Measurements from ENCODE around the gene GDF11. TPM values are rescaled to one million over a fixed set of nuclear protein-coding genes. Genes with fewer than 3 reads are reported as not detected.

Gene GDF11
- total RNA-seq, 1 experiment from 2014 or later = 31.8 TPM

DNA sequence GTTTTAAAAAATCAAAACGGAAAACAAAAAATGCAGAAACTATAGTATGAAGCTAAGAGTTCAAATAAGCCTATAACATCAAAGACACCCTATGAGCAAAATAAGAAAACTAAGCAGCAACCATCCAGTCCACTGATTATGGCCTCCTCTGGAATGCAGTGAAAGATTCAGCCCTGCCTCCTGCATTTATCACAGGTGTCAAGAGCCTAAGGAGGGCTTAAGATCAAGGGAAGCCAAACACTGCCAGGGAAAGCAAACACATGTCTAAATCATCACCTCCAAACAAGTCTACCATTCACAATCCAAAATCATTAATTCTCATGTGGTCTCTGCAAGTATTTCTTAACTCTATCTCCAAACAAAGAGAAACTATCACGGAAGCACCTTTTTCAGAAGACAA is 46.2 kb downstream of the GDF11 start:
- Mint-ChIP-seq H3K4me3 (no peak overlapping the region), H3K27me3 (ENCODE audit: low read depth) (no peaks in the 10 kb centered on the region), H3K9me3 (no peaks in the 10 kb centered on the region), H3K36me3 (ENCODE audit: insufficient read depth in 1 of 3, low read depth in 3 of 3) (peaks cover 39 to 88% (median 85%) of the 10 kb centered on the region in 3 experiments), H3K4me1 (no peaks in the 10 kb centered on the region), H3K27ac (peak overlapping the region in 2 of 3 experiments; percentile 29 to 74; a peak in 3 of 7 replicates)
- DNase-seq = no peak
- Histone ChIP-seq H3K4ac (ENCODE audit: low read depth, low read length) (no peak overlapping the region), H4K5ac (ENCODE audit: insufficient read length, low read depth, low read length) (no peak overlapping the region), H3K56ac (ENCODE audit: insufficient read length, low read depth, low read length) (no peak overlapping the region), H2BK15ac (ENCODE audit: low read depth, low read length) (no peak overlapping the region), H3K18ac (ENCODE audit: insufficient read length, low read depth, low read length) (no peak overlapping the region), H2BK12ac (ENCODE audit: insufficient read length, low read depth, low read length) (no peak overlapping the region), H2BK120ac (ENCODE audit: low read depth, low read length, poor library complexity, severe bottlenecking) (no peak overlapping the region), H2BK20ac (ENCODE audit: low read depth, low read length, poor library complexity, severe bottlenecking) (no peak overlapping the region), H3K4me2 (ENCODE audit: insufficient read depth, insufficient read length, low read length) (no peak overlapping the region), H3T11ph (ENCODE audit: low read length) (no peak overlapping the region), H3K9me3 (ENCODE audit: control insufficient read depth, low read depth, low read length) (no peaks in the 10 kb centered on the region), H2AK5ac (ENCODE audit: insufficient read length, low read length) (no peak overlapping the region), H3K27me3 (ENCODE audit: insufficient read depth, low read length) (no peaks in the 10 kb centered on the region), H3K14ac (ENCODE audit: insufficient read depth, low read length) (no peak overlapping the region), H2BK5ac (ENCODE audit: insufficient read length, low read length) (no peak overlapping the region), H4K20me1 (ENCODE audit: control insufficient read depth, insufficient read depth, insufficient read length) (no peaks in the 10 kb centered on the region), H4K8ac (replicated peaks; ENCODE audit: insufficient read length, low read depth, low read length) (no peak overlapping the region), H4K91ac (ENCODE audit: insufficient read length, low read depth, low read length) (no peak overlapping the region), H3K79me2 (ENCODE audit: insufficient read depth, low read length) (no peaks in the 10 kb centered on the region), H3K23me2 (ENCODE audit: insufficient read length, low read depth, low read length, poor library complexity, severe bottlenecking) (no peaks in the 10 kb centered on the region), H3K4me1 (ENCODE audit: insufficient read depth, low read length) (no peaks in the 10 kb centered on the region), H3K79me1 (ENCODE audit: insufficient read depth, low read depth, low read length, poor library complexity, severe bottlenecking) (no peaks in the 10 kb centered on the region), H3K27ac (ENCODE audit: insufficient read length, low read depth, low read length) (no peak overlapping the region), H3K23ac (ENCODE audit: insufficient read length, low read depth, low read length) (no peak overlapping the region), H2AFZ (ENCODE audit: low read length) (no peak overlapping the region), H3K9ac (ENCODE audit: extremely low read depth, insufficient read length, low read length) (no peak overlapping the region)
- no peak for TF ChIP-seq CTCF (conservative IDR thresholded peaks at IDR 0.05)
- WGBS (ENCODE audit: extremely low coverage, insufficient read length, low lambda C conversion rate) = no CpG with 5 or more reads among the region's 2 CpGs
